ENCODE results near the gene KNDC1.

- TF ChIP-seq EZH2 (IDR thresholded peaks at IDR 0.05; ENCODE audit: low read depth, unreplicated experiment) (no peak), EZH2phosphoT487 (IDR thresholded peaks at IDR 0.05; ENCODE audit: unreplicated experiment) (no peak), CTCF (conservative IDR thresholded peaks at IDR 0.05; ENCODE audit: low read depth in 2 of 2) (no peak)
Measured at GRCh38 chr10:133130602-133131001, 29.4 kb upstream of the KNDC1 start.

Measured in GM23338 (cell line).